ENCODE results near the gene DHX8.

Gene DHX8

DNA sequence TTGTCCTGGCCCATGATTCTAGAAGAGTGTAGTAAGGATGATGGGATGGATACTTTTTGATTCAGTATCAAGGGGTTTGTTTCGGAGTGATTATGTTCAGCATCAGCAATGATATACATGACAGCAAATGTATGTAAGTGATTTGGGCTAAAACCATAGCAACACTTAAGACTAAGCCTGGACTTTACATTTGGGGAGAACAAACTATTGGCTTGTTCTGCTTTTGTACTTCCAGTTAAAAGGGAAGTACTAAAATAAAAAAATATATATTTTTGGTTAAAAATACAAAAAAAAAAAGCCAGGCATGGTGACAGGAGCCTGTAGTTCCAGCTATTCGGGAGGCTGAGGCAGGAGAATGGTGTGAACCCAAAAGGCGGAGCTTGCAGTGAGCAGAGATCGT is 20.5 kb upstream of the DHX8 start:
- no peak for DNase-seq (ENCODE audit: low spot score)

GRCh38 chr17:43464046-43464445 is 19.7 kb upstream of the DHX8 start:
- TF ChIP-seq CTCF (IDR thresholded peaks at IDR 0.05) = no peak
- no peak for DNase-seq (ENCODE audit: low spot score)
- Histone ChIP-seq H3K27ac (no peak overlapping the region), H3K4me3 (no peak overlapping the region)

More for the DNA sequence above, 20.5 kb upstream of the DHX8 start:
- no peak for TF ChIP-seq CTCF (IDR thresholded peaks at IDR 0.05)
- Histone ChIP-seq H3K4me3 (no peak overlapping the region), H3K27ac (no peak overlapping the region)

- no peak for TF ChIP-seq CTCF (IDR thresholded peaks at IDR 0.05)
- Histone ChIP-seq H3K27ac (no peak overlapping the region), H3K4me3 (no peak overlapping the region)
- no peak for DNase-seq (ENCODE audit: low spot score)
Measured at GRCh38 chr17:43465049-43465448, 18.7 kb upstream of the DHX8 start.

DNA sequence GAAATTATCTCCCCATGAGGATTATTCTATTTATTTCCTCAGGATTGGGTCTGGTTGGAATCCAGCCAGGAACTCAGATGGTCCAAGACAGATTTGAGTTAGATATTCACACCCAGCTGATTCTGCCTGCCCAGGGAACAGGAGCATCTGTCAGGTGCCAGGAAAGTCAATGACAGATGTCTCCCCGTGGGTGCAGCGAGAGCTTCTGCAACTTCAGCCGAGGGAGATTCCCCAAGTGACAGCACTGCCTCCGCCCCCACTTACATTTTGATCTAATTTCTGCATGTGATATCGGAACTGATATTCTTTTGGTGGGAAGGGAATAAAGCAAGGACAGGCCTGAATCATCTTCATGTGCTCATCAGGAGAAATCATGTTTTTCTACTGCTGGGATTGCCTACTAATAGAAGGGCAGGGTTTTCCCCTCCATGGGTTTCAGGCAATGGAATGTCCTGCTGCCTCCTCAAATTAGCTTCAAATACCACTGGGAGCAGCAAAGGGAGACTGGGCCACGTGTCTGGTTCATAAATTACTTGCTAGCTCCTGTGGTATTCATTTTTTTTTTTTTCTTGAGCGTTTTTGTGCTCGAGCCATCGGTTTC is 15.7 kb upstream of the DHX8 start:
- no peak for DNase-seq (ENCODE audit: low spot score)
- TF ChIP-seq CTCF (IDR thresholded peaks at IDR 0.05) = no peak
- Histone ChIP-seq H3K4me3 (no peak overlapping the region), H3K27ac (no peak overlapping the region)

- H3K4me3 ChIP-seq = no peak overlapping the region
- peak overlapping the region in 1 of 2 donors; percentile 38 for H3K27ac ChIP-seq
- no peak for DNase-seq (ENCODE audit: low spot score)
- no peak for TF ChIP-seq CTCF (IDR thresholded peaks at IDR 0.05)
Measured at GRCh38 chr17:43468691-43469139, 15.1 kb upstream of the DHX8 start.

- no peak for DNase-seq (ENCODE audit: low spot score)
- Histone ChIP-seq H3K27ac (no peak overlapping the region), H3K4me3 (no peak overlapping the region)
- no peak for TF ChIP-seq CTCF (IDR thresholded peaks at IDR 0.05)
Measured at GRCh38 chr17:43469145-43469544, 14.6 kb upstream of the DHX8 start.

- no peak for TF ChIP-seq CTCF (IDR thresholded peaks at IDR 0.05)
- no peak for DNase-seq (ENCODE audit: low spot score)
- Histone ChIP-seq H3K4me3 (no peak overlapping the region), H3K27ac (no peak overlapping the region)
Measured at GRCh38 chr17:43471585-43472160, 12.1 kb upstream of the DHX8 start.
